Measurements from ENCODE around the gene ARHGAP44.

DNA sequence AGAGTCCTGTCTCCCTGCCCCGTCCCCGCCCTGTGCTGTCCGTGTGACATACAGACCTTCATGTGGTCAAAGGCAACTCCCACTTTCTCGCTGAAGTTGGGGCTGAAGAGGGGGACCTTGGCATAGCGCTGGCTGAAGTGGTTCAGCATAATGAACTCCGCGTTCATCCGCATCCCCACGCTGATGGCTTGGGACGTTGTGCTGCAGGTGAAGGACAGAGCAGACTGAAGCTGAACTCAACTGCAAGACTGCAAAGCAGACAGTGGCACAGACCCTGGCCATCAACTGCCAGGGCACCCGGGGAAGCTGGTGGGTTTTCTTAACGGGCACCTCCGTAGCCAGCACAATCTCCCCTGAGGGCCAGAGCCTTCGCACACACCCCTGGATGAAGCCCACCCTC lies 204.3 kb downstream of the ARHGAP44 start:
- no peak for TF ChIP-seq POLR2A (IDR thresholded peaks at IDR 0.05)
- TF ChIP-seq, protein P1, sequence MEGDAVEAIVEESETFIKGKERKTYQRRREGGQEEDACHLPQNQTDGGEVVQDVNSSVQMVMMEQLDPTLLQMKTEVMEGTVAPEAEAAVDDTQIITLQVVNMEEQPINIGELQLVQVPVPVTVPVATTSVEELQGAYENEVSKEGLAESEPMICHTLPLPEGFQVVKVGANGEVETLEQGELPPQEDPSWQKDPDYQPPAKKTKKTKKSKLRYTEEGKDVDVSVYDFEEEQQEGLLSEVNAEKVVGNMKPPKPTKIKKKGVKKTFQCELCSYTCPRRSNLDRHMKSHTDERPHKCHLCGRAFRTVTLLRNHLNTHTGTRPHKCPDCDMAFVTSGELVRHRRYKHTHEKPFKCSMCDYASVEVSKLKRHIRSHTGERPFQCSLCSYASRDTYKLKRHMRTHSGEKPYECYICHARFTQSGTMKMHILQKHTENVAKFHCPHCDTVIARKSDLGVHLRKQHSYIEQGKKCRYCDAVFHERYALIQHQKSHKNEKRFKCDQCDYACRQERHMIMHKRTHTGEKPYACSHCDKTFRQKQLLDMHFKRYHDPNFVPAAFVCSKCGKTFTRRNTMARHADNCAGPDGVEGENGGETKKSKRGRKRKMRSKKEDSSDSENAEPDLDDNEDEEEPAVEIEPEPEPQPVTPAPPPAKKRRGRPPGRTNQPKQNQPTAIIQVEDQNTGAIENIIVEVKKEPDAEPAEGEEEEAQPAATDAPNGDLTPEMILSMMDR (IDR thresholded peaks at IDR 0.05): no peak
